ENCODE data around the gene SLX4.

SLX4 gene

GRCh38 chr16:3578121-3578520 lies 33.3 kb downstream of the SLX4 start:
- no peak overlapping the region for H3K4me3 ChIP-seq (ENCODE audit: low read depth, low read length)
- no peak for DNase-seq (ENCODE audit: low read depth, low spot score)
- in situ Hi-C loops (cut with HindIII; ENCODE audit: low sequenced_read_pairs), result no loop called here
- no peak for TF ChIP-seq CTCF (IDR thresholded peaks at IDR 0.05; ENCODE audit: low read depth, low read length)

- in situ Hi-C loops (cut with HindIII; ENCODE audit: low sequenced_read_pairs), result no loop called here
- no peak for DNase-seq (ENCODE audit: low read depth, low spot score)
- no peak for TF ChIP-seq CTCF (IDR thresholded peaks at IDR 0.05; ENCODE audit: low read depth, low read length)
- no peak within 1 kb of the TSS for H3K4me3 ChIP-seq (ENCODE audit: low read depth, low read length)
These were observed 34.1 kb downstream of the SLX4 start, which contains the start of gene NLRC3 for GRCh38 chr16:3577302-3577752. TSS of gene NLRC3 (minus strand) at chr16:3577403. CDS start at chr16:3565036, 12,367 bp downstream.

GRCh38 chr16:3576211-3576610 lies 35.2 kb downstream of the SLX4 start:
- H3K4me3 ChIP-seq (ENCODE audit: low read depth, low read length), result no peak overlapping the region
- in situ Hi-C loops (cut with HindIII; ENCODE audit: low sequenced_read_pairs), result no loop called here
- TF ChIP-seq CTCF (IDR thresholded peaks at IDR 0.05; ENCODE audit: low read depth, low read length), result no peak
- DNase-seq (ENCODE audit: low read depth, low spot score), result no peak

GRCh38 chr16:3575491-3575890 lies 35.9 kb downstream of the SLX4 start:
- no peak for DNase-seq (ENCODE audit: low read depth, low spot score)
- in situ Hi-C loops (cut with HindIII; ENCODE audit: low sequenced_read_pairs), result no loop called here
- H3K4me3 ChIP-seq (ENCODE audit: low read depth, low read length), result no peak overlapping the region
- no peak for TF ChIP-seq CTCF (IDR thresholded peaks at IDR 0.05; ENCODE audit: low read depth, low read length)

GRCh38 chr16:3574195-3574594 lies 37.2 kb downstream of the SLX4 start:
- no peak for TF ChIP-seq CTCF (IDR thresholded peaks at IDR 0.05; ENCODE audit: low read depth, low read length)
- no peak for DNase-seq (ENCODE audit: low read depth, low spot score)
- no peak overlapping the region for H3K4me3 ChIP-seq (ENCODE audit: low read depth, low read length)
- in situ Hi-C loops (cut with HindIII; ENCODE audit: low sequenced_read_pairs), result no loop called here

GRCh38 chr16:3573146-3573815 lies 38.1 kb downstream of the SLX4 start:
- TF ChIP-seq CTCF (IDR thresholded peaks at IDR 0.05; ENCODE audit: low read depth, low read length), result no peak
- DNase-seq (ENCODE audit: low read depth, low spot score), result no peak
- H3K4me3 ChIP-seq (ENCODE audit: low read depth, low read length), result no peak overlapping the region
- in situ Hi-C loops (cut with HindIII; ENCODE audit: low sequenced_read_pairs), result no loop called here

Measured in astrocyte of the spinal cord (primary cell).